ENCODE data around the gene CLTCL1. TPM values are rescaled to one million over a fixed set of nuclear protein-coding genes. Genes with fewer than 3 reads are reported as not detected.

CLTCL1 gene
- polyA plus RNA-seq, 3 donors = 4.8 to 8.4 (median 5.4) TPM

DNA sequence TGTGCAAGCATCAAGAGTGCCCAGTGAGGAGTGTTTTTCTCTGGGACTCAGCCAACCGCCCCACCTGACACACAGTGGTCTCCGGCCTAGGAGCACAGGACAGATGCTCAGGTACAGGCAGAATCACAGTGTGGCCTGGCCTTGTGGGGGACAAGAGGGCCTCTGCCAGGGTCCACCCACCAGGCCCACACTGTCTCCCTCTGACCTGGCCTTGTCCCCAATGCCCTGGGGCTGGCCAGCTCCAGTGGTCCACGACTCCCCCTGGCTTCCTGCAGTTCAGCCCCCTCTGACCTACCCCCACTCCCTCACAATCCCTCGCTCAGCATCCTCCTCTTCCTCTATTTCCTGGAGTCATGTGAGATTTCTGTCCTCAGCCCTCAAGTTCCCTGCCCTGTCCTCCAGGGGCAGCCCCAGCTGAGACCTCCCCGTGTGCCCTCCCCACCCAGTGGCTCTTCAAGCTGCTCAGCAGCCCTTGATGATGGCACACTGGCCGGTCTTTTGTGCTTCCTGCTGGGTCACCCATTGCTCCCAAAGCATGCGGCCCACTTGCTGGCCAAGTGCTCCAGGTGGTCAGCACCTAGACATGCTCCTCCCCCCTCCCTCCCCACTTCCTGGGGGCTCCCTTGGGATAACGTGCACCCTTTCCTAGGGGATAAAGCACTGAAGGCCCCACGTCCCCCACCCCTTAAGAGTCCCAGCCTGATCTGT is 158.7 kb downstream of the CLTCL1 start:
- DNase-seq = no peak

DNA sequence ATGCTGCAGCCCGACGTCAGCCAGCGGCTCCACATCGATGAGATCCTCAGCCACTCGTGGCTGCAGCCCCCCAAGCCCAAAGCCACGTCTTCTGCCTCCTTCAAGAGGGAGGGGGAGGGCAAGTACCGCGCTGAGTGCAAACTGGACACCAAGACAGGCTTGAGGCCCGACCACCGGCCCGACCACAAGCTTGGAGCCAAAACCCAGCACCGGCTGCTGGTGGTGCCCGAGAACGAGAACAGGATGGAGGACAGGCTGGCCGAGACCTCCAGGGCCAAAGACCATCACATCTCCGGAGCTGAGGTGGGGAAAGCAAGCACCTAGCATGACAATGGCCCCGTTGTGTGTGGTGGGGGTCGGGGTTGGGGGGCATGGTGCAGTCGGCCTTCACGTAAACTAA is 159.4 kb downstream of the CLTCL1 start:
- no peak for DNase-seq

DNA sequence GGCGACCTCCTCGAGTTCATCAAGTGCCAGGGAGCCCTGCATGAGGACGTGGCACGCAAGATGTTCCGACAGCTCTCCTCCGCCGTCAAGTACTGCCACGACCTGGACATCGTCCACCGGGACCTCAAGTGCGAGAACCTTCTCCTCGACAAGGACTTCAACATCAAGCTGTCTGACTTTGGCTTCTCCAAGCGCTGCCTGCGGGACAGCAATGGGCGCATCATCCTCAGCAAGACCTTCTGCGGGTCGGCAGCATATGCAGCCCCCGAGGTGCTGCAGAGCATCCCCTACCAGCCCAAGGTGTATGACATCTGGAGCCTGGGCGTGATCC is 159.9 kb downstream of the CLTCL1 start:
- no peak for DNase-seq

DNA sequence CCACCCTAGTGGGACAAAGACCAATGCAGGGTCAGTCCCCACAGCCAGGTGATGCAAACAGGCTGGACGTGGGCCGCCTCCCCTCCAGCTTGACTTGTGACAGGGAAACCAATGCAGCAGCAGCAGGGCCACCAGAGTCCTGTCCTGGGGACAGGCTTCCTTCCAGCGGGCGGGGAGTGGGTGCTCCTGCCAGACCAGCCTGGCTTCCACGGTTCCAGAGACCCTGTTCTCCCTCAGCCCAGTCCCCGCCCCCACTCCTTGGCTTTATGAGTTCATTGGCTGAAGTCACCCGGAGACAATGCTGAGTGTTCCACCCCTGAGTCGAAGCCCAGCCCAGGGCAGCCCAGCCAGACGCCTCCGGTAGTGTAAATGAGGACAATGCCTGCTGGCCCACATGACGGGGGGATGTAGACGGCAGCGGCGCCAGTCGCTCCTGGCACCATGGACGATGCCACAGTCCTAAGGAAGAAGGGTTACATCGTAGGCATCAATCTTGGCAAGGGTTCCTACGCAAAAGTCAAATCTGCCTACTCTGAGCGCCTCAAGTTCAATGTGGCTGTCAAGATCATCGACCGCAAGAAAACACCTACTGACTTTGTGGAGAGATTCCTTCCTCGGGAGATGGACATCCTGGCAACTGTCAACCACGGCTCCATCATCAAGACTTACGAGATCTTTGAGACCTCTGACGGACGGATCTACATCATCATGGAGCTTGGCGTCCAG is 160.4 kb downstream of the CLTCL1 start, which contains the start of gene TSSK2:
TSS of gene TSSK2 (plus strand) at position 350 of the 726 bp plus-strand sequence. CDS start at position 442, 92 bp downstream.
- no peak for DNase-seq

DNA sequence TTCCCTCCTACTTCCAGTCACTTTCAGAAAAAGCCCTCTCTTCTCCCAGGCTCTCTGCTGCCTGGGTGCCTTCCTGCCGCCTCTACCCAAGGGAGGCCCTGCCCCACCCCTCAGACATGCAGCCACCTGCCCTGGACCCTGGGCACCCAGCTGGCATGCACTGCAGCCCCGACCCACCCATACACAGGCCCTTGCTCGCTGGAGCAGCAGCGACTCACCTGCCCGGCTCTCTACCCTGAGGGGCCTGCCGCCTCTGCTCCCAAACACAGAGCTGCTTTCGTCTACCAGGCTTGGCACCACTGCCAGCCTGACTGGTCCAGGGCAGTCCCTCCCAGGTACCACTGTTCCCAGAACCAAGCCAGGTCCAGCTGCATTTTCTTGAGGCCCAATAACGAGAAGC is 161.6 kb downstream of the CLTCL1 start:
- DNase-seq = no peak

Other genes with a start within 250 kb of the CLTCL1 start
- gene DGCR2, start 169.3 kb downstream of the CLTCL1 start, polyA plus RNA-seq (ENCODE audit: insufficient read length in 3 of 3) = 10 to 100 TPM; 75.2 to 88.1 (median 81.3) TPM
- not detected for gene TSSK2, start 160.4 kb downstream of the CLTCL1 start, polyA plus RNA-seq (ENCODE audit: insufficient read length in 3 of 3)
- 10 to 100 TPM; 15.3 to 18.7 (median 16.7) TPM for gene ESS2, start 147.1 kb downstream of the CLTCL1 start, polyA plus RNA-seq (ENCODE audit: insufficient read length in 3 of 3)
- not detected for gene GSC2, start 141.4 kb downstream of the CLTCL1 start, polyA plus RNA-seq (ENCODE audit: insufficient read length in 3 of 3)
- gene SLC25A1, start 113.0 kb downstream of the CLTCL1 start, polyA plus RNA-seq (ENCODE audit: insufficient read length in 3 of 3) = 100 to 1,000 TPM in 1 of 3 donors, 10 to 100 TPM in 2; 85.8 to 105 (median 86.6) TPM
- 10 to 100 TPM; 35.7 to 37.1 (median 36.0) TPM for gene HIRA, start 140.0 kb upstream of the CLTCL1 start, polyA plus RNA-seq (ENCODE audit: insufficient read length in 3 of 3)
- 10 to 100 TPM; 43.7 to 44.8 (median 43.8) TPM for gene MRPL40, start 140.8 kb upstream of the CLTCL1 start, polyA plus RNA-seq (ENCODE audit: insufficient read length in 3 of 3)
- gene C22orf39, start 156.0 kb upstream of the CLTCL1 start, polyA plus RNA-seq (ENCODE audit: insufficient read length in 3 of 3) = 10 to 100 TPM; 38.4 to 42.0 (median 40.4) TPM
- 10 to 100 TPM; 64.1 to 69.2 (median 65.7) TPM for gene UFD1, start 187.5 kb upstream of the CLTCL1 start, polyA plus RNA-seq (ENCODE audit: insufficient read length in 3 of 3)
- gene CDC45, start 188.2 kb upstream of the CLTCL1 start, polyA plus RNA-seq (ENCODE audit: insufficient read length in 3 of 3) = 10 to 100 TPM; 18.1 to 19.6 (median 18.7) TPM
- gene CLDN5, start 232.7 kb upstream of the CLTCL1 start, polyA plus RNA-seq (ENCODE audit: insufficient read length in 3 of 3) = 10 to 100 TPM; 33.8 to 49.0 (median 37.5) TPM

Data from renal pelvis (tissue), 4 donors.